Left lobe of liver (tissue), 2 donors: ENCODE results near the gene KIAA1671. TPM values are rescaled to one million over a fixed set of nuclear protein-coding genes. Genes with fewer than 3 reads are reported as not detected.
A peak's percentile ranks its signal among the peaks of the same experiment; 100 is the strongest.

ENCODE experiments used
- ATAC-seq: fragments of 200-7000 bp; cut with Tn5 transposase; one replicate; pipeline ENCODE4 v1.9.1; 2020; ENCODE audit warnings: mild to moderate bottlenecking, moderate library complexity
- DNase-seq: peaks from one replicate; pipeline ENCODE4 v3.0.0-alpha.2; 2020; ENCODE audit warnings: low spot score
- total RNA-seq: library from RNA; stranded (reverse); gene quantifications from one replicate; pipeline ENCODE4 v1.2.1, GENCODE V29; 2021
- donor health status: DM: no; HTN: no; CAD: no; lungs with moderate emphysema.
- donor health status: DM: no; HTN: yes; CAD: no.

Gene KIAA1671
- total RNA-seq, 1 donor from 2014 or later: 38.9 TPM

DNA sequence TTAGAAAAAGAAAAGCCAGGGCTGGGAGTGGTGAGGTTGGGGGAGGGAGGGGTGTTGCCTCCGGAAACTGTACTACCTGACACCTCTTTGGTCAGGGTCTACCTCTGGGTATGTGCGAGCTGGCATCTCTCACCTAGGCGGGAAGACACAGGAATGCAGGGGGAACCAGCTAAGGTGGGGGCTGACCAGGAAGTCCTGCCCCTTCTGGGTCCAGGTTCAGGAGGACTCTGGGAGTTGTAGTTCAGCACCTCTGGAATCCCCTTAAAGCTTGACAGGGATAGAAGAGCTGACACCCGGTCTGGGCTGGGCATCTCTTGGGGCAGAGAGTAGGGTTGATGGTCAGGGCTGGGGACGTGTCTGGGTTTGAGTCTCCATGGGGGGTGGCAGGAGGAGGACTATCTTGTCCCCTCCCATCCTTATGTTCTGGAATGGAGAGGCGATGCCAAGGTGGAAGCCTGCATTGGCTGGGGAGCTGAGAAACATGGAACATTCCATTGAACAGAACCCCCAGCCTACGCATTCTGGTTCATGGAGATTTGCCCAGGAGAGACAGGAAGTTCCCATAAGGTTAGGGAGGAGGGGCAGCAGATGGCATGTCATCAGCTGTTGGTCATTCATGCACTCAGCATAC, 2.1 kb upstream of the KIAA1671 start:
- ATAC-seq (no peak), DNase-seq (no peak)

DNA sequence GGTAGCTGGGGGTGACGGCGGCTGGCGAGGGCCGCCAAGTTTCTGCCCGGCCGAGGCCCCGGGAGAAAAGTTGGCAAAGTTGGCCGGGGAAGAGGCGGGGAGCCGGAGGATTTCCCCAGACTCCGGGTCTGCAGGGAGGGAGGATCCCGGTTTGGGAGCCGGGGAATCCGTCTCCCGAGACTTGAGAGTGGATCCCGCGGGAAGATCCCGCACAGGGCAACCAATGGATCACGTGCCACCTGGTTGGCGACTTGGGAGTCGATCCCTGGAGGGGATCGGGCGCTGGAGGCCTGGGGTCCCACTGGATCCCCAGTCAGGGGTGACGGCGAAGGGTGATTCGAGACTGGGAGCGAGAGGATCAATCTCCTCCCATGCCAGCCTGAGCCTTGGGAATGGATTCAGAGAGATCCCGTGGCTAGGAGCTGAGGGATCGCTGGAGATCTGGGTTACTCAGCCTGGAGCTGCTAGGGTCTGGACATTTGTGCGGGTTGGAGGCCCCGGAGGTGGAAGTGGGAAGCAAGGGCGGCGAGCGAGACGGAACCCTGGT, 394 bp downstream of the KIAA1671 start:
- ATAC-seq: peak; percentile 49

DNA sequence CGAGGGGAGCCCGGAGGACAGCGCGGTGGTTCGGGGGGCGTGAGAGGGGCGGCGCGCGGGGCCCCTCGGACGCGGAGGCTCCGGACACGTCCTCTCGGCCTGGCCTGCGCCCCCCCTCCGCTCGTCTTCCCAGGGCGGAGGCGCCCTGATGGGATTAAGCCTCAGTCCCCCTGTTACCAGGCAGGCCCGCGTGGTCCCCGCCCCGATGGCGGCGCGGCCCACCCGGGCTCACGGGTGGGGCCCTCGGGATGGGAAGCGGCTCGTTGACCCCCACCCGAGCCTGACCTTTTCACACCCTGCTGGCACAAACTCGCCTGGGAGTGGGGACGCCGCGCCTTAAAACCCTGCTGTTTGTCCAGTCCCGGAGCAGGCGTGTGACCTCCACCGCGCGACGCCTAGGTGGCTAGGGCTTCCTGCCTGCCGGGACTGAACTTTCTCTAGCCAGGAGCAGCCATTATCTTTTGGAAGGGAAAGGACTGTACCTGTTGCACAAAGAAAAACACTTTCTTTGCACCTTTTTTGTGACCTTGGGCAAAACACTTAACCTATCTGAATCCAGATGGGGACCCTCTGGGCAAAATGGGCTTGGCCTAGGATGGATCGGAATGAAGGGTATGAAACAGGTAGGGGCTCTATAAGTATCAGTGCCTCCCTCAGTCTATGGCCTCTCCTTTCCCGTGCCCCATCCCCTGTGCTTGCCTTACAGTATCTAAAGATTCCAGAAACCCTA, 1.0 kb downstream of the KIAA1671 start:
- DNase-seq (peak; percentile 62), ATAC-seq (peak; percentile 19)

More for the DNA sequence above, 394 bp downstream of the KIAA1671 start:
- no peak for DNase-seq

DNA sequence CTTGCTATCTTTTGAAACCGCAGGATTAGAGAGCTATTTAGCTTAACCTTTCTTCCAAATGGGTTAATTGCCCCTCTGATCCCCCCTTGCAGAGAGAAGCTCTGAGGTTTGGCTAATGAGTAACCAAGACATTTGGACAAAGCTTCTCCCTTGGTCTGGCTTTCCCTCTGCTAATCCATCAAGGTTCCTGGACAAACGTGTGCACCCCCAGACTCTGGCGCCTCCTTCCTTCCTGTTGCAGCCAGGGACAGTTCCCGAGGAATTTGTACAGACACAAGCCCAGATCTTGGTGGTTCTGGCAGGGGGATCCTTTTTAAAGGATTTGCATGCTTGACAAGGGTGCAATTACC, 1.6 kb downstream of the KIAA1671 start:
- no peak for ATAC-seq
- no peak for DNase-seq

DNA sequence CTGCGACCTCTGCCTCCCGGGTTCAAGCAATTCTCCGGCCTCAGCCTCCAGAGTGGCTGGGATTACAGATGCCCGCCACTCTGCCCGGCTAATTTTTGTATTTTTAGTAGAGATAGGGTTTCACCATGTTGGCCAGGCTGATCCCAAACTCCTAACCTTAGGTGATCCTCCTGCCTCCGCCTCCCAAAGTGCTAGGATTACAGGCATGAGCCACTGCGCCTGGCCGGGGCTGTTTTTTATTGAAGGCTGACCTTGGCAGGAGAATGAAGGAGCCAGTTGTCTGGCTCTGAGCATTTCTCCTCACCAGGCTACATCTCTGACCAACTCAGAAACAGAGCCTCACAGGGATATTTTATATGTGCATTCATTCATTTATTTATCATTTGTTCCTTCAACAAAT, 2.3 kb downstream of the KIAA1671 start:
- DNase-seq: no peak
- no peak for ATAC-seq

DNA sequence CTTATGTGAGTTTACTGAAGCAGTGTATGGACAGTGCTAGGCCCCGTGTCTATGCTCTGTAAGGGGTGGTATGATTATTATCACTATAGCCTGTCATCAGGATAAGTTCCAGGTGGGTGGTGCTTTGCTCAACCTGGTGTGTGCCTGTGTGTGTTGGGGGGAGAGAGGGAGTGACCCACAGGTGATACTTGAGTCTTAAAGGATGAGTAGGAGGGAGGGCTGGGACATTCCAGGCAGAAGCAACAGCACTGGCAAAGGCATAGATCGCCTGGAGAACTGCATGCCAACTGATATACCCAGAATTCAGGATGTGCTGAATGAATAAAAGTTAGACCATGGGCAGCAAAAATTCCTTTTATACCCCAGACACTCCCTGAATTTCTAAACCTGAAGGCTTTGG, 4.5 kb downstream of the KIAA1671 start:
- no peak for ATAC-seq
- DNase-seq: no peak

DNA sequence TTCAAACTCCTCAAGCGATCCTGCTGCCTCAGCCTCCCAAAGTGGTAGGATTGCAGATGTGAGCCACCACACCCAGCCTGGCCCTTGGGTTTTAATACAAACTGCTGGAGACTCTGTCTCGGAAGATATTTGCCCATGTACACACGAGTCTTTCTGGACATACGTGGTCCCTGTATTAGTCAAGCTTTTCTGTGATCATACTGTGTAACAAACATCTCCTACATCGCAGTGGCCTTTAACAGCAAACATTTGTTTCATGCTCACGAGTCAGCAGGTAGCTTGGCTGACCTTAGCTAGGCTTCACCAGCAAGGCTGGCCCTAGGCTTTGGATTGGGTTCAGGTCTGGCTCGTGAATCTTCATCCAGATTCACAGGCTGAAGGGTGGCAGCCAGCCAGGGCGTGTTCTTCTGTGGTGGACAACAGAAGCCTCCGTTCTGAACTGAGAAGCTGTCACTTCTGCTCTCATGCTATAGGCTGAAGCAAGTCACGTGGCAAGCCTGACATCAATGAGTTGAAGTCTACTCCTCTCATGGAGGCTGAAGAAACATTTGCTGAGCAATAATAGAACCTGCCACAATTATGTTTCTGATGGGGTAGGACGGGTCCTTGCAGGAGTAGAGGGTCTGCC, 8.8 kb downstream of the KIAA1671 start:
- DNase-seq (no peak), ATAC-seq (no peak)

DNA sequence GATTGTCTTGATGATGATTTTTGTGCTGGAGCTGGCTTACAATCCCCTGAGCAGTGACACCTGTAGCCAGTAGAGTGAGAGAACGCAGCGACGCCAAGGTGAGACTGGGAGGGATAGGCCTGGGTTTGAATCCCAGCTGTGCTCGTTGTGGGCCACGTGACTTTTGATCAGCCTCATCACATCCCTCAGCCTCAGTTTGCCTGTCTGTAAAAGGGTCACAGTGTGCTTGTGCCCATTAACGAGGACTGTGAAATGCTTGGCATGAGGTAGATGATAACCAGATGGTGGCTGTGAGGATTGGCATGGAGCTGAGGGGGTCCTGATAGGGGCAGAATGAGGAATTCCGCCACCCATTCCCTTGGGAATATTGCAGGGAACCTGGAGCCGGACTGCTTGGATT, 9.6 kb downstream of the KIAA1671 start:
- ATAC-seq (no peak), DNase-seq (no peak)

DNA sequence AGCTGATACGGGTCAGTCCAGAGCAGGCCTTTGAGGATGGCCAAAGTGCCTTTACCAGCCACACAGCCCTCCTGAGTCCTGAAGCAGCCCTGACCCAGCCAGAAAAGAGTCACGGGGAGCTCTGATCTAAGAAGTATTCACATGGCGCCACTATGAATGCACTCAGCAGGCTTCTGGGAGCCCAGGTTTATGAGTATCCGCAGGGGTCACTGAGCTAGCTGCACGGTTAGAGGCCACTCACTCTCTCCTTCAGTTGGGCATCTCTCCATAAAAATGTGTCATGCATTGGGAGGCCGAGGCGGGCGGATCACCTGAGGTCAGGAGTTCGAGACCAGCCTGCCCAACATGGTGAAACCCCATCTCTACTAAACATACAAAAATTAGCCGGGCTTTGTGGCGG, 10.3 kb downstream of the KIAA1671 start:
- ATAC-seq: no peak
- no peak for DNase-seq

DNA sequence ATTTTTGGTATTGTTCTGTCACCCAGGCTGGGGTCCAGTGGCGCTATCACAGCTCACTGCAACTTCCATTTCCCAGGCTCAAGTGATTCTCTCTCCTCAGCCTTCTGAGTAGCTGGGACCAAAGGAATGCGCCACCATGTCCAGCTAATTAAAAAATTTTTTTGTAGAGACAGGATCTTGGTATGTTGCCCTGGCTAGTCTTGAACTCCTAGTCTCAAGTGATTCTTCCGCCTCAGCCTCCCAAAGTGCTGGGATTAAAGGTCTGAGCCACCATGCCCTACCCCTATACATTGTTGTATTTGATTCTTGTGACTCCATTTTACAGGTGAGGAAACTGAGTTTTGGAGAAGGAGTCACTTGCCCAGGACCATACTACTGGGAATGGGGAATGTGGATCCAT, 11.9 kb downstream of the KIAA1671 start:
- ATAC-seq (no peak), DNase-seq (no peak)

DNA sequence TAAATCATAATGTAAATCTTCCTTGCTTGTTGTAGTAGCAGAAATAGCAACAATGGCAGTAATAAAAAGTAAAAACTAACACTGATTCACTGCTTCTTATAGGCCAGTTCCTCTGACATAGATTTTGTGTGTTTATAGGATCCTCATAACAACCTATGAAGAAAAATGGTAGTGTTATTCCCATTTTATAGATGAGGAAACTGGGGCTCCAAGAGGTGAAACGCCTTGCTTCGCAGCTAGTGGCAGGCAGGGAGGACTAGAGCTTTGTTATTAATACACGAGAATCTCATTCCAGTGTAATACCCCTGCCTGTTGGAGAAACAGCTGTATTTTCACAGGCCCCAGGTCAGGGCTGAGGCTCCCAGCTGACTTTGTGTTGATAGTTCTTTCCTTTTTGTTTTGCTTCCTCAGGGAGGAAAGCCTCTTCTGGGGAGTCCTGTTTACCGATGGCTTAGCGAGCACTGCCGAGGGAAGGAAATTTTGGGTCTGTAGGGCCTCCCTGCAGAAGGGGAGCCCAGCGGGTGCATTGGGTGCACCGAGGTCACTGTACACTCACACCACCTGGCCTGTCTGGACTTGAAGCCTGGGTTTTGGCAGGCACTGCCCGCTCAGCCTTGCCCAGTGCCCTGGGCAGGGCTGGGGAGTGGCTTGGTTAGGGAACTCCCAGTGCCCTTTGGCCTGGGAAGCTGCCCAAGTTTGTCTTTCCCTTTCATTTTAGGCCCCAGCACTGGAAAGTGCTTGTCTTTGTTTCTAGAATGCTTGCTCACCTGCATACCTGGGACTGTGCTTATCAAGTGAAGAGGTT, 13.5 kb downstream of the KIAA1671 start:
- DNase-seq (peak; percentile 95), ATAC-seq (peak; percentile 96)

DNA sequence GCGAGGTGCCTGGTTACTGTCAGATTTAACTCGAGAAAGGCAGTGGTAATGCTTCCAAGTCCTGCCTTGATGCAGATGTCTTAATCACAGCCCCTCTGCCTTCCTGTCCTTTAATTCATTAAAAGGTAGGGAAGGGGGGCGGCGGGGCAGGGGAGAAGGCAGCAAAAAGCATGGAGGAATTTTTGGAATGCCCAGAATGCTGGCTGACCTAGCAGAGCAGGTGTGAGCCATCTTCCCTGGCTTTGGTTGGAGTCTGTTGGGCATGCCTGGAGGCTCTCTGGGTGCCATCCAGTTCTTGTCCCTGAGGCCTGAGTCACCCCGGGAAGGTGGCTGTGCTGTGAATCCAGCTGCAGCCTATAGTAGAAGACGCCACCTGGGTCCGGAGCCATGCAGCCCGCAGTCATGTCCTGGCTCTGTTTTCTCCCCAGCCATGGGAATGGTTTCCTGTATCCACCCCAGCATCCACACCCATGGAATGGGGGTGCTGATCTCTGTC, 15.6 kb downstream of the KIAA1671 start:
- no peak for ATAC-seq
- DNase-seq: no peak

DNA sequence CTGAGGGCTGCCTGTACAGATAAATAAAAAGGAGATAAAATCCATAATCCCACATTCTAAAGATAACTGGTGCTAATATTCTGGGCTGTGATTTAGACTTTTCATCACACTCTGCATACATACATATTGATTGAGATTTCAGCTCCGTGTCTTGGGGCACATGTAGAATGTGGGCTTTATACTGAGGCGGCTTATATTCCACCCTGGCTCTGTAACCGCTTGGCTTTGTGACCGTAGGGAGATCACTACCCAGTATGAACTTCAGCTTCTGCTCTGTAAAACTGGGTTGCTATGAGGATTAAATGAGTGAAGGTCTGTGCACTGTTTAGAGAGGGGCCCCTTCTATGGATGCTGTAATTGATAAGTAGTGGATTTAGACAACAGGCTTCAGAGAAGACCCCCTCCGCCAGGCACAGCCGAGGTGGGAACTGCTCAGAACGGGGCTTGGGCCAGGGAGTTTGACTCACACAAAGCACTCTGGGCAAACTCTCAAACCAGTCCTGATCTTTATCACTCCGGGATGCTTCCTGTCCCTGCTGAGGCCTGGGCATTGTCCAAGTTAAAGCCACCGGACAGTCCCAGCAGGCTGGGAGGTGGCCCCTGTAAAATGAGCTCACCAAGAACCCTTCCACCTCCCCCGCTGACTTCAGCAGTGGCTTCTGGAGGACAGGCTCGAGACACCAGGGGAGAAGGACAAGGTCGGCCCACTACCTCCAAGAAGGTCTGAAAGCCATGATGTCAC, 17.2 kb downstream of the KIAA1671 start:
- DNase-seq: peak; percentile 66
- ATAC-seq: peak; percentile 74

DNA sequence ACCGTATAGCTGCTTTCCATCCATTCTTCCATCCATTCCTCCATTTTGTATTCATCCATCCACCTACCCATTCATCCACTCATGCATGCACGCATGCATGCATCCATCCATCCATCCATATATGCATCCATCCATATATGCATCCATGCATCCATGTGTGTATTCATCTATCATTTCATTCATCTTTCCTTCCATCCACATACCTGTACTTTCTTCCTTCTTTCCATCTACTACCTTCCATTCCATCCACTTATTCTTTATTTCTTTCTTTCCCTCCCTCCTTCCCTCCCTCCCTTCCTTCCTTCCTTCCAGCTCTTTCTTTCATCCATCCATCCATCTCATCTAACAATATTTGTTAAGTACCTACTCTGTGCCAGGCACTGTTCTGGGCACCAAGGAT, 19.9 kb downstream of the KIAA1671 start:
- no peak for ATAC-seq

DNA sequence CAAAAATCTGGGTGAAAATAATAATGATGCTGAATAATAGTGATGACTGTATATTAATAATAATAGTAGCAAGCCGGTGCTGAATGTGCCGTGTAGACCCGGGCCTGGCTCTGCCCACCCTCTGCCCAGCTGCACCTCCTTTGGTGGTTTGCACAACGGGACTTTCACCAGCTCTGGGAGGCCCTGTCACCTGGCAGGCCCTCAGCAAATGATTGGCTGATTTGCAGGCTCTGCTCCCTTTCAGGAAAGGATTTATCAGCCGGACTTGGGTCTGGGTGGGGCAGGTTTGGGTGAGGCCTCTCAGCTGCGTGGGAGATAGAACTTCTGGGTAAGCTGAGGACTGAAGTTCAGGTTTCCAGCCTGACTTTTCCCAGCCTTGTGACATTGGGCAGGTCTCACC, 21.4 kb downstream of the KIAA1671 start:
- DNase-seq: peak; percentile 68
- ATAC-seq: peak; percentile 71

More for the DNA sequence above, 19.9 kb downstream of the KIAA1671 start:
- no peak for DNase-seq

DNA sequence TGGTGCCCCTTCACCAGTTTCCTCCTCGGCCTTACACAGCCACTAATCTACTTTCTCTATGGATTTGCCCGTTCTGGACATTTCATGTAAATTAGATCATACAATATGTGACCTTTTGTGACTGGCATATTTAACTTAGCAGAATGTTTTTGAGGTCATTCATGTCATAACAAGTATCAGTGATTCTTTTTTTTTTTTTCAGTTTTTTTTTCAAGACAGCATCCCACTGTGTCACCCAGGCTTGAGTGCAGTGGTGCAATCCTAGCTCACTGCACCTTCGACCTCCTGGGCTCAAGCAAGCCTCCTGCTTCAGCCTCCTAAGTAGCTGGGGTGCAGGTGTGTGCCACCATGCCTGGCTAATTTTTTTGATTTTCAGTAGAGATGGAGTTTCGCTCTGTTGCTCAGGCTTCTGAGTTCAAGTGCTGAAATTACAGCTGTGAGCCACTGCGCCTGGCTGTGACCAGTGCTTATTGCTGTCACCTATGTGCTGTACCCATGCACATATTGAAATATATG, 22.7 kb downstream of the KIAA1671 start:
- DNase-seq (no peak), ATAC-seq (no peak)

DNA sequence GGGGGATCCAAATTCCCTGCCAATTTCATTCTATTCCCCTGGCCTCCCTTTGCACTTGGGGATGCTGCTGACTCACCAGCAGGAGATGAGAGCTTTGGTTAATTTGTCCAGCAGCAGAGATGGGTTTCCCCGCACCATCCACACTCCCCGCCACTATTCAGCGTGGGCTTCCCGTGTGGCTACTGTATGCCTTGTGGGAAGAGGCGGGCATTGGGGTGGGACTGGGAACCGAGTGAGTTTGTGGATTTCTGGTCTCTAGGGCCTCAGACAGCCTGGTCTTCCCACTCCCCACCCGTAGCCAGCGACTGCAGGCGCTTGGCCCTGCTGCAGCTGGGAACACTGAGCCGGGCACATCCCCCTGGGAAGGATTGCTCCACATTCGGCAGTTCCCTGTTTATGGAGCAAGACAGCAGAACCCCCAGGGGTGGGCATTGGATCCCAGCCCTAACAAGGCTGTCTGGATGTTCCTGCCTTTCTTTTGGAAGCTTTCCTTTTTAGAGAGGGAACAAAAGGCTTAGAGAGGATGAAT, 23.4 kb downstream of the KIAA1671 start:
- ATAC-seq (no peak), DNase-seq (no peak)

DNA sequence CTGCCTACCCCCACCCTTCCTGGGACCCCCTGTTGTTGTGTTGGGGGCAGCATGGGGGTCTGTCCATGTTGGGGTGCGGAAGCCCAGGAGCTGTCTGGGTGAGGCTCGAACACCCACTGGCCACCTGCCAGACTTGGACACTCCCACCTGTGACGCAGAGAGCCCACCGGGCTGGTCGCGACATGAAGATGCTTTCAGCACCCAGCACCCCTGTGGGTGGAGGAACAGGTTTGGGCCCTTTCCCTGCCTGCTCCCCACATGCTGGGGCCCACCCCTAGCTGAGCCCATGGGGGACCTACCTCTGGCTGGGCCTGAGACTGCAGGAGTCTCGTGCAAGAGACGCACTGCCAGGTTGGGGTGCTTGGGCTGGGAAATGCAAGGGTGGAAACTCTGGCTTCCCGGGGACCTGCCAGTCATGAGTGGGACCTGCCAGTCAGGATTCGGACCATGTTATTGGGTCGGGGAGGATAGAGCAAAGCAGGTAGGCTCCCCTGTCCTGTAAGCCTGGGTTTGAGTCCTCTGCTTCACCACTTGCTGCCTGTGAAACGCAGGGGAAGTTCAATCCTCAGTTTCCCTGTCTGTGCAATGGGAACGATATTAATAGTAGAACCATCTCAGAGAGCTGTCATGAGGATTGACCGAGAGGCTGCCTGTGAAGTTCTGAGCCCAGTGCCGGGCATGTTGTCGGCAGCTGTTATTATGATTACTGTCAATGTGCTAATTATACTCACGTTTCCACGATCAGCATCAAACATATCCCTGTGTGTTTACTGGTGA, 24.1 kb downstream of the KIAA1671 start:
- ATAC-seq (no peak), DNase-seq (no peak)
